ENCODE measurements around the gene UBXN4. TPM values are rescaled to one million over a fixed set of nuclear protein-coding genes. Genes with fewer than 3 reads are reported as not detected.

Gene UBXN4
- total RNA-seq, 1 experiment from 2014 or later, result 83.7 TPM

DNA sequence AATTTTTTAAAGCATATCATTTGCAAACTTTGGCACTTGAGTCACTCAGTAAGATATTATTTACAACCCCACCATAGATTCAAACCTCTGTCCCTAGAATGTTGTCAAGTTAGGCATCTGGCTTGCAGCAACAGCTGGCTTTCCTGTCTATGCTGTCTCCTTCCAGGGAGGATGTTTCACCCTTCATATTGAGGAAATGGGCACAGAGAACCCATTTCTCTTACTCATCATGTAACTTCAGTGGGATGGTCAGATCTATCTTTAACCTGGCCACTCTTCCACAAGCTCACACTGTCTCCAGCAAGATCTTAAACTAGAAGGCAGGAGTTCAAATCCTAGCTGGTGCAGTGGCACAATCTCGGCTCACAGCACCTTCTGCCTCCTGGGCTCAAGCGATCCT lies 79.5 kb downstream of the UBXN4 start:
- Histone ChIP-seq H3K4me3 (ENCODE audit: low read depth in 2 of 2, low read length in 2 of 2) (no peak overlapping the region), H3K4me1 (ENCODE audit: control insufficient read depth, insufficient read depth, low read length) (no peaks in the 10 kb centered on the region), H3K9me3 (ENCODE audit: control insufficient read depth, insufficient read depth, low read depth, low read length) (no peaks in the 10 kb centered on the region), H3K36me3 (ENCODE audit: control insufficient read depth, insufficient read depth, low read length) (no peaks in the 10 kb centered on the region), H3K27ac (ENCODE audit: low read length) (no peak overlapping the region), H3K27me3 (ENCODE audit: control insufficient read depth, insufficient read depth, low read length) (no peaks in the 10 kb centered on the region)
- in situ Hi-C loops (cut with HindIII; ENCODE audit: low pct_unique_long_range_greater_than_20kb, low sequenced_read_pairs), result no loop called here
- ChIA-PET POLR2A (no interaction called here), CTCF (no interaction called here)
- no peak for DNase-seq (ENCODE audit: low read depth, low spot score)
- BruUV-seq (replicated peaks), result no TSS peak
- no peak for ATAC-seq
- intact Hi-C loops (cut with micrococcal nuclease; ENCODE audit: unreplicated experiment), result no loop called here
- TF ChIP-seq, protein P1, sequence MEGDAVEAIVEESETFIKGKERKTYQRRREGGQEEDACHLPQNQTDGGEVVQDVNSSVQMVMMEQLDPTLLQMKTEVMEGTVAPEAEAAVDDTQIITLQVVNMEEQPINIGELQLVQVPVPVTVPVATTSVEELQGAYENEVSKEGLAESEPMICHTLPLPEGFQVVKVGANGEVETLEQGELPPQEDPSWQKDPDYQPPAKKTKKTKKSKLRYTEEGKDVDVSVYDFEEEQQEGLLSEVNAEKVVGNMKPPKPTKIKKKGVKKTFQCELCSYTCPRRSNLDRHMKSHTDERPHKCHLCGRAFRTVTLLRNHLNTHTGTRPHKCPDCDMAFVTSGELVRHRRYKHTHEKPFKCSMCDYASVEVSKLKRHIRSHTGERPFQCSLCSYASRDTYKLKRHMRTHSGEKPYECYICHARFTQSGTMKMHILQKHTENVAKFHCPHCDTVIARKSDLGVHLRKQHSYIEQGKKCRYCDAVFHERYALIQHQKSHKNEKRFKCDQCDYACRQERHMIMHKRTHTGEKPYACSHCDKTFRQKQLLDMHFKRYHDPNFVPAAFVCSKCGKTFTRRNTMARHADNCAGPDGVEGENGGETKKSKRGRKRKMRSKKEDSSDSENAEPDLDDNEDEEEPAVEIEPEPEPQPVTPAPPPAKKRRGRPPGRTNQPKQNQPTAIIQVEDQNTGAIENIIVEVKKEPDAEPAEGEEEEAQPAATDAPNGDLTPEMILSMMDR (IDR thresholded peaks at IDR 0.05), result no peak
- TF ChIP-seq POLR2AphosphoS5 (IDR thresholded peaks at IDR 0.05; ENCODE audit: low read depth, low read length), result no peak
- TF ChIP-seq SIN3A (IDR thresholded peaks at IDR 0.05; ENCODE audit: borderline replicate concordance, insufficient read depth, low read depth, low read length), result no peak
- TF ChIP-seq, protein P2, sequence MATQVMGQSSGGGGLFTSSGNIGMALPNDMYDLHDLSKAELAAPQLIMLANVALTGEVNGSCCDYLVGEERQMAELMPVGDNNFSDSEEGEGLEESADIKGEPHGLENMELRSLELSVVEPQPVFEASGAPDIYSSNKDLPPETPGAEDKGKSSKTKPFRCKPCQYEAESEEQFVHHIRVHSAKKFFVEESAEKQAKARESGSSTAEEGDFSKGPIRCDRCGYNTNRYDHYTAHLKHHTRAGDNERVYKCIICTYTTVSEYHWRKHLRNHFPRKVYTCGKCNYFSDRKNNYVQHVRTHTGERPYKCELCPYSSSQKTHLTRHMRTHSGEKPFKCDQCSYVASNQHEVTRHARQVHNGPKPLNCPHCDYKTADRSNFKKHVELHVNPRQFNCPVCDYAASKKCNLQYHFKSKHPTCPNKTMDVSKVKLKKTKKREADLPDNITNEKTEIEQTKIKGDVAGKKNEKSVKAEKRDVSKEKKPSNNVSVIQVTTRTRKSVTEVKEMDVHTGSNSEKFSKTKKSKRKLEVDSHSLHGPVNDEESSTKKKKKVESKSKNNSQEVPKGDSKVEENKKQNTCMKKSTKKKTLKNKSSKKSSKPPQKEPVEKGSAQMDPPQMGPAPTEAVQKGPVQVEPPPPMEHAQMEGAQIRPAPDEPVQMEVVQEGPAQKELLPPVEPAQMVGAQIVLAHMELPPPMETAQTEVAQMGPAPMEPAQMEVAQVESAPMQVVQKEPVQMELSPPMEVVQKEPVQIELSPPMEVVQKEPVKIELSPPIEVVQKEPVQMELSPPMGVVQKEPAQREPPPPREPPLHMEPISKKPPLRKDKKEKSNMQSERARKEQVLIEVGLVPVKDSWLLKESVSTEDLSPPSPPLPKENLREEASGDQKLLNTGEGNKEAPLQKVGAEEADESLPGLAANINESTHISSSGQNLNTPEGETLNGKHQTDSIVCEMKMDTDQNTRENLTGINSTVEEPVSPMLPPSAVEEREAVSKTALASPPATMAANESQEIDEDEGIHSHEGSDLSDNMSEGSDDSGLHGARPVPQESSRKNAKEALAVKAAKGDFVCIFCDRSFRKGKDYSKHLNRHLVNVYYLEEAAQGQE (IDR thresholded peaks at IDR 0.05; ENCODE audit: insufficient read depth in 1 of 2, low read depth in 2 of 2, low read length in 1 of 2), result no peak
- no peak for TF ChIP-seq TCF7L2 (IDR thresholded peaks at IDR 0.05; ENCODE audit: low read depth, low read length)

DNA sequence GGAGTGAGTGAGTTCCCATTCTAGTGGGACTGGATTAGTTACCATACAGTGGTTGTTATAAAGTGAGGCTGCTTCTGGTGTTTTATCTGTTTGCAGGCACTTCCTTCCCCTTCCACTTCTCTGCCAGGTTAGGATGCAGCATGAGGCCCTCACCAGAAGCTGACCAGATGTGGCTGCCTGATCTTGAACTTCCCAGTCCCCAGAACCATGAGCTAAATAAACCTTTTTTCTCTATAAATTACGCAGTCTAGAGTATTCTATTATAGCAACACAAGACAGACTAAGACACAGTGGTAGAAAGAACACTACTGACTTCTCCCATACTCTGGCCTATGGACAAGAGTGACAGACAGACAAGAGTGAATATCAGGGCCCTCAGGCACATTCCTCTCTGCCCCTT lies 81.2 kb downstream of the UBXN4 start:
- H3K36me3 ChIP-seq (ENCODE audit: control insufficient read depth, insufficient read depth, low read length), result no peaks in the 10 kb centered on the region
- TF ChIP-seq TCF7L2 (IDR thresholded peaks at IDR 0.05; ENCODE audit: low read depth, low read length) (no peak), POLR2AphosphoS5 (IDR thresholded peaks at IDR 0.05; ENCODE audit: low read depth, low read length) (no peak), SIN3A (IDR thresholded peaks at IDR 0.05; ENCODE audit: borderline replicate concordance, insufficient read depth, low read depth, low read length) (no peak)
- TF ChIP-seq, protein P2 (IDR thresholded peaks at IDR 0.05; ENCODE audit: insufficient read depth in 1 of 2, low read depth in 2 of 2, low read length in 1 of 2), result no peak
- TF ChIP-seq, protein P1 (IDR thresholded peaks at IDR 0.05), result no peak
- intact Hi-C loops (cut with micrococcal nuclease; ENCODE audit: unreplicated experiment), result no loop called here
- no peaks in the 10 kb centered on the region for H3K27me3 ChIP-seq (ENCODE audit: control insufficient read depth, insufficient read depth, low read length)
- DNase-seq (ENCODE audit: low read depth, low spot score) (no peak), ATAC-seq (no peak)
- no peak overlapping the region for H3K4me3 ChIP-seq (ENCODE audit: low read depth in 2 of 2, low read length in 2 of 2)
- no TSS peak for BruUV-seq (replicated peaks)
- H3K4me1 ChIP-seq (ENCODE audit: control insufficient read depth, insufficient read depth, low read length), result no peaks in the 10 kb centered on the region
- POLR2A ChIA-PET, result no interaction called here
- H3K9me3 ChIP-seq (ENCODE audit: control insufficient read depth, insufficient read depth, low read depth, low read length), result no peaks in the 10 kb centered on the region
- in situ Hi-C loops (cut with HindIII; ENCODE audit: low pct_unique_long_range_greater_than_20kb, low sequenced_read_pairs), result no loop called here
- no peak overlapping the region for H3K27ac ChIP-seq (ENCODE audit: low read length)
- CTCF ChIA-PET, result no interaction called here

Measured in Panc1 (cell line).